Fibroblast of lung (primary cell): Measurements from ENCODE around the gene PRKAR1B. TPM values are rescaled to one million over a fixed set of nuclear protein-coding genes. Genes with fewer than 3 reads are reported as not detected.
A peak's percentile ranks its signal among the peaks of the same experiment; 100 is the strongest.

Experiments
- DNase-seq, 2 donors: peaks; one replicate each; pipeline versions ENCODE4 v3.0.0 to v3.0.0-alpha.2; 2010; ENCODE audit warnings: low read depth in 2 of 2
- H2AFZ ChIP-seq: 2 replicates; pipeline ENCODE4 v1.5.1; 2012; ENCODE audit warnings: low read length, control low read depth, inconsistent platforms
- H3K27ac ChIP-seq: 2 replicates; pipeline ENCODE4 v1.5.1; 2011; ENCODE audit warnings: low read length, control low read depth; ENCODE audit not compliant: insufficient read depth
- H3K27me3 ChIP-seq: 2 replicates; pipeline ENCODE4 v1.5.1; 2011; ENCODE audit warnings: mild to moderate bottlenecking, low read length; ENCODE audit not compliant: control insufficient read depth, insufficient read depth
- H3K36me3 ChIP-seq: 2 replicates; pipeline ENCODE4 v1.5.1; 2011; ENCODE audit warnings: low read length; ENCODE audit not compliant: control insufficient read depth, insufficient read depth
- H3K4me1 ChIP-seq: 2 replicates; pipeline ENCODE4 v1.5.1; 2011; ENCODE audit warnings: low read length; ENCODE audit not compliant: control insufficient read depth, insufficient read depth; ENCODE audit errors: extremely low read depth
- H3K4me2 ChIP-seq: 2 replicates; pipeline ENCODE4 v1.5.1; 2011; ENCODE audit warnings: low read length, control low read depth; ENCODE audit not compliant: insufficient read depth; ENCODE audit errors: extremely low read depth
- H3K4me3 ChIP-seq, 4 experiments: fragments of 200-600 bp in 1 of 4; sonication (generic) in 1 of 4; replicated peaks in 1 of 4; 2 replicates each; pipeline ENCODE4 v1.5.1; 2011 to 2016; ENCODE audit warnings: low read length in 4 of 4, low read depth in 3 of 4, mild to moderate bottlenecking in 3 of 4, control low read depth in 2 of 4, inconsistent platforms in 1 of 4, mixed read lengths in 1 of 4; ENCODE audit not compliant: insufficient read depth in 1 of 4; ENCODE audit errors: control extremely low read depth in 1 of 4
- H3K79me2 ChIP-seq: 2 replicates; pipeline ENCODE4 v1.5.1; 2012; ENCODE audit warnings: mild to moderate bottlenecking, low read length, inconsistent platforms; ENCODE audit not compliant: control insufficient read depth, insufficient read depth
- H3K9ac ChIP-seq: 2 replicates; pipeline ENCODE4 v1.5.1; 2011; ENCODE audit warnings: mild to moderate bottlenecking, low read length, control low read depth; ENCODE audit not compliant: insufficient read depth
- H3K9me3 ChIP-seq: 2 replicates; pipeline ENCODE4 v1.5.1; 2012; ENCODE audit warnings: low read depth, low read length; ENCODE audit not compliant: control insufficient read depth, insufficient read depth
- H4K20me1 ChIP-seq: 2 replicates; pipeline ENCODE4 v1.5.1; 2011; ENCODE audit warnings: low read length; ENCODE audit not compliant: control insufficient read depth, insufficient read depth; ENCODE audit errors: extremely low read depth
- EZH2 ChIP-seq: IDR thresholded peaks from 2 replicates; pipeline ENCODE4 v1.5.1; 2012; ENCODE audit warnings: low read length, control low read depth, mild to moderate bottlenecking; ENCODE audit errors: missing control alignments
- polyA plus RNA-seq, 2 donors: library from polyadenylated mRNA; depleted of rRNA in 1 of 2; stranded (reverse) in 1 of 2; unstranded in 1 of 2; fragments of >200 nt; gene quantifications; 2 replicates each; pipeline ENCODE4 v1.2.1, GENCODE V29; 2011 to 2012; ENCODE audit warnings: missing spikeins in 1 of 2
- total RNA-seq: library from RNA; depleted of rRNA; stranded (reverse); fragments of >200 nt; gene quantifications from 2 replicates; pipeline ENCODE4 v1.2.1, GENCODE V29; 2014
- TF ChIP-seq, protein P1 (sequence below), 2 donors: IDR thresholded peaks in 1 of 2; conservative IDR thresholded peaks in 1 of 2; 1 replicate in 1 of 2; 2 replicates in 1 of 2; pipeline ENCODE4 v1.5.1; 2011 to 2012; ENCODE audit warnings: low read length in 2 of 2, control low read depth in 1 of 2, inconsistent platforms in 1 of 2, low read depth in 1 of 2, mild to moderate bottlenecking in 1 of 2

PRKAR1B gene
- total and polyA plus RNA-seq, 2 donors (not counting 1 experiment from before 2014, with no cell fraction given) = 12.7 to 14.5 TPM

DNA sequence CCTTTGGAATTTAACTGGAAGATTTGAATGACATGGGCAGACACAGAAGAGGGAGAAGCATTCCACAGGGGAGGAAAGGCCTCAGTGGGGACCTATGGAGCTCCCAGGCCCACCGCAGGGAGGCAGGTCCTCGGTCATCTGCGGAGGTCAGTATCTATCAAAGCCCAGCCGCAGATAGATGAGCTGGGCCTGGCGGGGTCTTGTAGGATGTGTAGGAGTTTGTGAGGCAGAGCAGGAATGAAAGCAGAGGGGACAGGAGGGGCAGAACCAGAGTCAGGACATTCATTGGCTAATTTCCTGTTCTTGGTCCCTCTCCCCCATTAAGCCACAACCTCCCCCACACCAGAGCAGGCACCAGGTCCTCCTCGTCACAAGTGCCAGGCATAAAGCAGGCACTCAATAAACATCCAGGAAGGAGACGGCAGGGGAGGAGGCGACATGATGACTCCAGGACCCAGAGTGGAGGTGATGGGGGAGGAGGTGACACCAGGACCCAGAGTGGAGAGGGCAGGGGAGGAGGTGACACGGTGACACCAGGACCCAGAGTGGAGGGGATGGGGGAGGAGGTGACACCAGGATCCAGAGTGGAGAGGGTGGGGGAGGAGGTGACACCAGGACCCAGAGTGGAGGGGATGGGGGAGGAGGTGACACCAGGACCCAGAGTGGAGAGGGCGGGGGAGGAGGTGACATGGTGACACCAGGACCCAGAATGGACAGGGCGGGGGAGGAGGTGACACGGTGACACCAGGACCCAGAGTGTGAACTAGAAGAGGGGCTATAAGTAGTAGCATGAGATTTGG, 123.7 kb downstream of the PRKAR1B start:
- no peak for DNase-seq
- no peaks in the 10 kb centered on the region for H3K9me3 ChIP-seq
- H3K27ac ChIP-seq = no peak overlapping the region
- H2AFZ ChIP-seq = no peak overlapping the region
- no peaks in the 10 kb centered on the region for H3K36me3 ChIP-seq
- no peaks in the 10 kb centered on the region for H3K79me2 ChIP-seq
- H4K20me1 ChIP-seq = no peaks in the 10 kb centered on the region
- H3K4me2 ChIP-seq = no peak overlapping the region
- H3K27me3 ChIP-seq = no peaks in the 10 kb centered on the region
- no peaks in the 10 kb centered on the region for H3K4me1 ChIP-seq
- TF ChIP-seq, protein P1, sequence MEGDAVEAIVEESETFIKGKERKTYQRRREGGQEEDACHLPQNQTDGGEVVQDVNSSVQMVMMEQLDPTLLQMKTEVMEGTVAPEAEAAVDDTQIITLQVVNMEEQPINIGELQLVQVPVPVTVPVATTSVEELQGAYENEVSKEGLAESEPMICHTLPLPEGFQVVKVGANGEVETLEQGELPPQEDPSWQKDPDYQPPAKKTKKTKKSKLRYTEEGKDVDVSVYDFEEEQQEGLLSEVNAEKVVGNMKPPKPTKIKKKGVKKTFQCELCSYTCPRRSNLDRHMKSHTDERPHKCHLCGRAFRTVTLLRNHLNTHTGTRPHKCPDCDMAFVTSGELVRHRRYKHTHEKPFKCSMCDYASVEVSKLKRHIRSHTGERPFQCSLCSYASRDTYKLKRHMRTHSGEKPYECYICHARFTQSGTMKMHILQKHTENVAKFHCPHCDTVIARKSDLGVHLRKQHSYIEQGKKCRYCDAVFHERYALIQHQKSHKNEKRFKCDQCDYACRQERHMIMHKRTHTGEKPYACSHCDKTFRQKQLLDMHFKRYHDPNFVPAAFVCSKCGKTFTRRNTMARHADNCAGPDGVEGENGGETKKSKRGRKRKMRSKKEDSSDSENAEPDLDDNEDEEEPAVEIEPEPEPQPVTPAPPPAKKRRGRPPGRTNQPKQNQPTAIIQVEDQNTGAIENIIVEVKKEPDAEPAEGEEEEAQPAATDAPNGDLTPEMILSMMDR (conservative IDR thresholded peaks at IDR 0.05 in 1 of 2, IDR thresholded peaks at IDR 0.05 in 1 of 2; ENCODE audit: low read depth in 1 of 2, low read length in 2 of 2) = no peak
- TF ChIP-seq EZH2 = no peak
- no peak overlapping the region for H3K9ac ChIP-seq
- no peak overlapping the region for H3K4me3 ChIP-seq

DNA sequence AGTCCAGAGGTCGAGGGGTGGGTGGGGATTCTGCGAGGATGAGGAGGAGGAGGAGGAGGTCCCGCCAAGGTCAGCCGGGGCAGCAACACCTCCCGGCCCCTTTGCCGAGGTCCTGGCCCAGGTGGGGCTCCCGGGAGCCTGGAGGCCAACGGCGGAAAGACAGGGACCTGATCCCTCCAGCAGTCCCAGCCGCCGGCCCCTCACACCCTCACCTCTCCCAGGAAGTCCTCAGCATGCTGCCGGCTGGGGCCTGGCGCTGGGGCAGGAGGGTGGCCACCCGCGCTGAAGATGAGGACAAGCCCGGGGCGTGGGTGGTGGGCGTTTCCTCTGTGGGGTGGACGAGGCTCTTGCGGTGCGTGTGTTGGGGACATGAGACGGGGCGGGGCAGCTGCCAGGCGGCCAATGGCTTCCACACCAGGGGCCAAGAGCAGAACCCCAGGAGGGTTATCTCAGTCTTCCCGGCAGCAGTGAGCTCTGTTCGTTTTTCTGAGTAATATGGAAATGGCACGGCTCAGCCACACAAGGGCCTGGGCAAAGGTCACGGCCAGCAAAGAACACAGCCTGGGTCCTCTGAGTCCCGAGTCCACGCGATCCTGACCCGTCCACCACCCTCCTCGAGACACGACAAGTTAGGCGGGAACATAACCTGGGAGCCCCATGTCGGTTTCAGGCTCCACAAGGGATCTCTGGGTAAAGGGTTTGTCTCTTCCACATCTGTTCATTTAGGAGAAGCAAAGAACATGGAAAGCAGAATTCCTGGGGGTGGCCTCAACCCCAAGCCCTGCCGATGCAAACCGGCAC, 124.5 kb downstream of the PRKAR1B start:
- H3K9ac ChIP-seq = no peak overlapping the region
- no peak for DNase-seq
- H3K27ac ChIP-seq = no peak overlapping the region
- H3K79me2 ChIP-seq = no peaks in the 10 kb centered on the region
- H3K4me2 ChIP-seq = no peak overlapping the region
- TF ChIP-seq EZH2 = no peak
- TF ChIP-seq, protein P1 (conservative IDR thresholded peaks at IDR 0.05 in 1 of 2, IDR thresholded peaks at IDR 0.05 in 1 of 2; ENCODE audit: low read depth in 1 of 2, low read length in 2 of 2) = no peak
- H3K4me3 ChIP-seq = no peak overlapping the region
- no peaks in the 10 kb centered on the region for H3K4me1 ChIP-seq
- H4K20me1 ChIP-seq = no peaks in the 10 kb centered on the region
- H2AFZ ChIP-seq = no peak overlapping the region
- H3K27me3 ChIP-seq = no peaks in the 10 kb centered on the region
- H3K9me3 ChIP-seq = no peaks in the 10 kb centered on the region
- H3K36me3 ChIP-seq = no peaks in the 10 kb centered on the region

DNA sequence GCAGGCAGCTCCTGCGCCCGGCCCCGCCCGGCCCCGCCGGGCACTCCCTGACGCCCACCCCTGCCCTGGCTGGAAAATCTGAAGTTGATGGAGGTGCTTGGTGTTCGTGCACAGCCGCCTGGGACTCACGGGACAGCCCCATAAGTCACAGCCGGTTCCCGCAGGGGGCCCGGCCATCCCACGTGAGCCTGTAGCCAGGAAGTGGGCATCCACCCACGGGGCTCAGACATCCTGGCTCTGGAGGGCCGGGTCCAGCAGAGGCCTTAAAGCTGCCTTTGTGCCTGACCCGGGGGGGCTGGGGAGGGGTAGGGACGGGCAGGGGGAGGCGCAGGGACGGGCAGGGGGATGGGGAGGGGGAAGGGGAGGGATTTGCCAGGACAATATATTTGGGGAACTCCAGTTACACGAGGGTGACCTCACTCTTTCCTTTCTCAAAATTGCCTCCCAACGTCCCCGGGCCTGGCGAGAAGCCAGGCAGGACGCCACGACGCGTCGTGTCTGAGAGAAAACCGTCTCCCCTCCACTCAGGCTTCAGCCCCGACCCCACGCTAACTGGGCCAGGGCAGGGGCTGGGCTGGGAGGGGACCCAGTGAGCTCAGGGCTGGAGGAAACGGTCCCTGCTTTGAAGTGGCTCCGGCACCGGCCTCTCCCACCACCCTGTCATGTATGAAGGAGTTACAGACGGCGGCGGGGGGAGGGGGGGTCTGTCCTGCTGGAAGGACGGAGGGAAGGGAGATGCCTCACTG, 125.3 kb downstream of the PRKAR1B start:
- peak in 1 of 2 donors; percentile 38 for DNase-seq
- no peaks in the 10 kb centered on the region for H3K9me3 ChIP-seq

More for the DNA sequence above, 125.3 kb downstream of the PRKAR1B start:
- Histone ChIP-seq H3K27ac (no peak overlapping the region), H3K9ac (no peak overlapping the region), H3K4me3 (no peak overlapping the region), H3K4me2 (no peak overlapping the region), H3K36me3 (no peaks in the 10 kb centered on the region), H3K27me3 (no peaks in the 10 kb centered on the region), H4K20me1 (no peaks in the 10 kb centered on the region), H3K79me2 (no peaks in the 10 kb centered on the region), H3K4me1 (no peaks in the 10 kb centered on the region), H2AFZ (no peak overlapping the region)
- TF ChIP-seq, protein P1 (conservative IDR thresholded peaks at IDR 0.05 in 1 of 2, IDR thresholded peaks at IDR 0.05 in 1 of 2; ENCODE audit: low read depth in 1 of 2, low read length in 2 of 2) = no peak
- no peak for TF ChIP-seq EZH2
